ENCODE results near the gene SEMA6A. TPM values are rescaled to one million over a fixed set of nuclear protein-coding genes. Genes with fewer than 3 reads are reported as not detected.

Gene SEMA6A
- total and polyA plus RNA-seq, 10 of the 15 experiments (the other 5 are each of a cell fraction or from before 2014, with no cell fraction given), result 0.16 to 10.2 (median 1.1) TPM

DNA sequence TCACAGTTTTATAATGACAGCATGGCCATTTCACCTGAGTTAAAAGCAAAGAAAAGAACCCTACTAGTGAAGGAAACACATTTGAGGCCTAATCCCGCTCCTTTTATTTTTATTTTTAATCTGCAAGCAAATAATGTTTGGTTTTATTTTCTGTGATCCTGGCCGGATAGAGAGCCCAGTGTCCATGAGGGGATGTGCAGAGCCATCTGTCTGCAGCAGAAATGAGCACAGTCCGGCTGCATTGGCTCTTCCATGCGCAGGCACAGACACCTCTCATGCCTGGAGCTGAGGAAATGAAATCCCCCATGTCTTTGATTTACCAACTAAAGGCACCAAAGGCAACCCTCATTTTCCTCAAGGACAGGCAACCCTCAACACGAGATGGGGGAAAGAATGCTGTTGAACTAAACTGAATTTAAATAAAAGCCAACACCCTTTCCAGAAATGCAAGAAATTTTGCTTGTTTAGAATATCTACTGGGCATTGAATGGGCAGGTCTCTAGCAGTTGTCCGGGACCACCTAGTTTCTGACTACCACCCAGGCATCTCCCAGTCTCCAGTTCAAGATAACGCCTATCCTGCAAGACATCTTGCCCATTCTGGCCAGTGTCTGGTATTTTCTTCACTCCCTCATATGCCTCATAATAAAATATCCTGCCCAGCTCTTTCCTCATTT is 47.9 kb upstream of the SEMA6A start:
- no peak for DNase-seq (ENCODE audit: low read depth, low spot score)
- no peak for FAIRE-seq
- no peaks in the 10 kb centered on the region for H3K9me3 ChIP-seq (replicated peaks; ENCODE audit: control insufficient read depth, insufficient read depth, low read length)
- H2AFZ ChIP-seq (ENCODE audit: control insufficient read depth, low read depth, low read length), result no peak overlapping the region
- ATAC-seq, result no peak
- in situ Hi-C loops (cut with MboI) (no loop called here), intact Hi-C loops (cut with micrococcal nuclease; ENCODE audit: unreplicated experiment) (no loop called here)
- no peak overlapping the region for H3K4me3 ChIP-seq
- RAD21 ChIA-PET (ENCODE audit: unreplicated experiment), result interaction anchor here (0.6 to 1.4 kb wide), 3 partner anchors 46 to 1068 kb away, joined by 3 to 4 read pairs (median 3); no protein-coding TSS in a partner anchor
- POLR2A ChIA-PET, result interaction anchor here (1.0 kb wide), 1 partner anchor 28 kb away, joined by 3 read pairs; no protein-coding TSS in a partner anchor
- no peak overlapping the region for H3K9ac ChIP-seq (ENCODE audit: control insufficient read depth, insufficient read depth, low read length)
- no peak overlapping the region for H3K27ac ChIP-seq (ENCODE audit: control insufficient read depth, insufficient read depth)
- TF ChIP-seq FOXK2 (IDR thresholded peaks at IDR 0.05) (no peak), SIX5 (IDR thresholded peaks at IDR 0.05; ENCODE audit: low read depth, low read length, severe bottlenecking) (no peak), KLF5 (IDR thresholded peaks at IDR 0.05; ENCODE audit: partially characterized antibody) (no peak)
- TF ChIP-seq, protein P1, sequence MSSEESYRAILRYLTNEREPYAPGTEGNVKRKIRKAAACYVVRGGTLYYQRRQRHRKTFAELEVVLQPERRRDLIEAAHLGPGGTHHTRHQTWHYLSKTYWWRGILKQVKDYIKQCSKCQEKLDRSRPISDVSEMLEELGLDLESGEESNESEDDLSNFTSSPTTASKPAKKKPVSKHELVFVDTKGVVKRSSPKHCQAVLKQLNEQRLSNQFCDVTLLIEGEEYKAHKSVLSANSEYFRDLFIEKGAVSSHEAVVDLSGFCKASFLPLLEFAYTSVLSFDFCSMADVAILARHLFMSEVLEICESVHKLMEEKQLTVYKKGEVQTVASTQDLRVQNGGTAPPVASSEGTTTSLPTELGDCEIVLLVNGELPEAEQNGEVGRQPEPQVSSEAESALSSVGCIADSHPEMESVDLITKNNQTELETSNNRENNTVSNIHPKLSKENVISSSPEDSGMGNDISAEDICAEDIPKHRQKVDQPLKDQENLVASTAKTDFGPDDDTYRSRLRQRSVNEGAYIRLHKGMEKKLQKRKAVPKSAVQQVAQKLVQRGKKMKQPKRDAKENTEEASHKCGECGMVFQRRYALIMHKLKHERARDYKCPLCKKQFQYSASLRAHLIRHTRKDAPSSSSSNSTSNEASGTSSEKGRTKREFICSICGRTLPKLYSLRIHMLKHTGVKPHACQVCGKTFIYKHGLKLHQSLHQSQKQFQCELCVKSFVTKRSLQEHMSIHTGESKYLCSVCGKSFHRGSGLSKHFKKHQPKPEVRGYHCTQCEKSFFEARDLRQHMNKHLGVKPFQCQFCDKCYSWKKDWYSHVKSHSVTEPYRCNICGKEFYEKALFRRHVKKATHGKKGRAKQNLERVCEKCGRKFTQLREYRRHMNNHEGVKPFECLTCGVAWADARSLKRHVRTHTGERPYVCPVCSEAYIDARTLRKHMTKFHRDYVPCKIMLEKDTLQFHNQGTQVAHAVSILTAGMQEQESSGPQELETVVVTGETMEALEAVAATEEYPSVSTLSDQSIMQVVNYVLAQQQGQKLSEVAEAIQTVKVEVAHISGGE (CRISPR knock-in tag; IDR thresholded peaks at IDR 0.05), result no peak
- H3K4me1 ChIP-seq (ENCODE audit: control insufficient read depth, insufficient read depth, low read length), result peaks cover 6% of the 10 kb centered on the region
- H3K27me3 ChIP-seq (replicated peaks in 1 of 2; ENCODE audit: control insufficient read depth in 2 of 2, insufficient read depth in 2 of 2, low read length in 1 of 2), result no peaks in the 10 kb centered on the region
- H4K20me1 ChIP-seq (ENCODE audit: control insufficient read depth, insufficient read depth), result no peaks in the 10 kb centered on the region
- H3K79me2 ChIP-seq (ENCODE audit: control insufficient read depth, insufficient read depth, low read length), result no peaks in the 10 kb centered on the region
- no TSS peak for BruUV-seq (replicated peaks)
- CTCF ChIA-PET, result interaction anchor here (0.6 kb wide), 1 partner anchor 278 kb away, joined by 3 read pairs; no protein-coding TSS in a partner anchor
- H3K36me3 ChIP-seq (ENCODE audit: control insufficient read depth in 2 of 2, insufficient read depth in 2 of 2, low read length in 1 of 2), result no peaks in the 10 kb centered on the region
- no peak overlapping the region for H3K4me2 ChIP-seq (ENCODE audit: control insufficient read depth, insufficient read depth)
- SMC1A ChIA-PET (ENCODE audit: uncharacterized antibody, unreplicated experiment), result interaction anchor here (0.6 to 3.0 kb wide), 7 partner anchors 8 to 45 kb away, joined by 4 to 13 read pairs (median 4); no protein-coding TSS in a partner anchor
- WGBS (ENCODE audit: insufficient coverage, insufficient replicate concordance, low lambda C conversion rate, missing lambda C conversion rate), result 54% methylated on average over 7 of the region's 7 CpGs
